ENCODE measurements around the gene PARVB. TPM values are rescaled to one million over a fixed set of nuclear protein-coding genes. Genes with fewer than 3 reads are reported as not detected.

The PARVB gene
- total RNA-seq, 1 donor from 2014 or later, result 79.9 TPM

DNA sequence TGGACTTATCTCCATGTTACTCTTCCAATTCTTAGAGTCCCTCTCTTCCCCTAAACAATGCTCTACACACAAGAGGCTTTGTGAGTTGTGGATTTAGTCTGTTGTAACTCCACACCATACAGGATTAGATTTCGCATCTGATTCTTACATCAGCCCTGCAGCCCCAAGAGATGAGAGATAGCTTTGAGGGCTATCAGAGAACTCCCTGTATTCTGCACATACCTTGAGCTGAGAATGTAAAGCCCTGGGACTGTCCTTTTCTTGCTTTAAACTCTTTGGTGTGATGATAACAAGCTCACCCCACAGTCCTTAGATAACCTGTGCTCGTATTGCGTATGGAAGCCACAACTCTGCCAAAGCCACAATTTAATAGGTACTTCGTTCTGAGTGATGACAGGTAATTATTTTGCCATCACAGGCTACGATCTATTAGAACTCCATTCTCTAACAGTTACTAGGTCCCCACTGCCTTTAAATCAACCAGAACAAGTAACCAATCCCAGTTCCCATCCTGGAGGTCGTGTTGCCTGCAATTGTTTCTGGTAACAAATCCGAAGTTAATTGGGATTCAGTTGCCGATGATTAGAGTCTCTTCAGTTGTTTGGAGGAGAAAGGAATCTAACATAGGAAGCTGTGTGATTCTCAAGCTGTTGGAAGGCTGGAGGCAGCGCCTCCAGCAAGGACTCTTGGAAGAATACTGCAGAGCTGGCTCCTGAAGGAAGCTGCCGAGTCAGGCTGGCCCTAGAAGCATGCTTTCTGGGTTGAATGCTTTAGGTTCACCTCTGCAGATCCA is 155.3 kb downstream of the PARVB start:
- no peak for DNase-seq (ENCODE audit: low read depth)
- TF ChIP-seq, protein P1, sequence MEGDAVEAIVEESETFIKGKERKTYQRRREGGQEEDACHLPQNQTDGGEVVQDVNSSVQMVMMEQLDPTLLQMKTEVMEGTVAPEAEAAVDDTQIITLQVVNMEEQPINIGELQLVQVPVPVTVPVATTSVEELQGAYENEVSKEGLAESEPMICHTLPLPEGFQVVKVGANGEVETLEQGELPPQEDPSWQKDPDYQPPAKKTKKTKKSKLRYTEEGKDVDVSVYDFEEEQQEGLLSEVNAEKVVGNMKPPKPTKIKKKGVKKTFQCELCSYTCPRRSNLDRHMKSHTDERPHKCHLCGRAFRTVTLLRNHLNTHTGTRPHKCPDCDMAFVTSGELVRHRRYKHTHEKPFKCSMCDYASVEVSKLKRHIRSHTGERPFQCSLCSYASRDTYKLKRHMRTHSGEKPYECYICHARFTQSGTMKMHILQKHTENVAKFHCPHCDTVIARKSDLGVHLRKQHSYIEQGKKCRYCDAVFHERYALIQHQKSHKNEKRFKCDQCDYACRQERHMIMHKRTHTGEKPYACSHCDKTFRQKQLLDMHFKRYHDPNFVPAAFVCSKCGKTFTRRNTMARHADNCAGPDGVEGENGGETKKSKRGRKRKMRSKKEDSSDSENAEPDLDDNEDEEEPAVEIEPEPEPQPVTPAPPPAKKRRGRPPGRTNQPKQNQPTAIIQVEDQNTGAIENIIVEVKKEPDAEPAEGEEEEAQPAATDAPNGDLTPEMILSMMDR (conservative IDR thresholded peaks at IDR 0.05; ENCODE audit: low read depth, low read length), result no peak
- H3K4me3 ChIP-seq (ENCODE audit: low read depth, low read length), result no peak overlapping the region

DNA sequence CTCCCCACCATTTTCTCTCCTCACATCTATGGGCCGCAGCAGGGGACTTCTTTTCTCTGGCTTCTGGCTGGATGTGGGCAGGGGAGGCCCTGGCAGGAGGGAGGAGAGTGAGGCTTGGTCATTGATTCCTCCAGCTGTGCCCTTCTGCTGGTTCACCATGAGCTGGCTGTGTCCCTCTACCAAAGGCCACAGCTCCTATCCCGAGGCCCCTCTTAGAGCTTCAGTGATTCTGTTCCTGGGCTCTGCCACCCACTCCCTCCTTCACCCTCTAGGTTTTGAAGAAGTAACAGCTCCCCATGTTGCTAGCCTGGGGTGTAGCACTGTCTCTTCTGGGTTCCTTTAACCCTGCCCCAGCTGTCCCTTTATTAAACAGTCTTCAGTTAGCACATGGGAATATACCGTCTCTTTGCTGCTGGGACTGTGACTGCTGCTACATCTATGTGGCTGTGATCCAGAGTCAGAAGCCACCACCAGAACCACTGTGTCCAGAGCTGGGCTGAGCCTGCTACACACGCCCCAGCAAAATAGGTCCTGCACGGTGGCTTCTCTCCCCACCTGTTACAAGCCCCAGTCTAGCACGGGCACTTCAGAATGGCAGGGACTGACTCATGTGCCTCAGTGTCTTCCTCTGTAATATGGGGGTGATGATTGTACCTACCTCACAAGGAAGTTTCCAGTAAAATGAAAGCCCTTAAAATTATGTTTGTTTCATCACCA is 156.0 kb downstream of the PARVB start:
- no peak overlapping the region for H3K4me3 ChIP-seq (ENCODE audit: low read depth, low read length)
- no peak for DNase-seq (ENCODE audit: low read depth)
- TF ChIP-seq, protein P1 (conservative IDR thresholded peaks at IDR 0.05; ENCODE audit: low read depth, low read length), result no peak

DNA sequence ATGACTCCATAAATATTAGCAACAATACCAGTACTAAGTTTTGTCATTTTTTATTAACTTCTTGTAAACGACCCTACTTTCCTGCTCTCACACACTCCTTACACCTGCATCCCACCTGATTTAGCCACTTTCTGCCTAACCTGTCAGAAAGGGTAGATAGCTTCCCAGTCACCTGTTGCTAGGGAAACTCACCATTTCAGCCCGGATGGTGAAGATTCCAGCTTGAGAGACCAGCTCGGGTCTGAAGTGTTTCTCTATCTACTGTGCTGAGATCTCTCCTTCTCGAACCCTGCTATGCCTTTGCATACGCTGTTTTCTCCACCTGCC is 156.6 kb downstream of the PARVB start, which contains the start of gene PARVG:
Gene PARVG (plus strand): TSS at position 220 of the 327 bp plus-strand sequence. CDS start 2,405 bp downstream, outside the sequence.
- DNase-seq (ENCODE audit: low read depth), result no peak
- no peak within 1 kb of the TSS for H3K4me3 ChIP-seq (ENCODE audit: low read depth, low read length)
- TF ChIP-seq, protein P1 (conservative IDR thresholded peaks at IDR 0.05; ENCODE audit: low read depth, low read length), result no peak

DNA sequence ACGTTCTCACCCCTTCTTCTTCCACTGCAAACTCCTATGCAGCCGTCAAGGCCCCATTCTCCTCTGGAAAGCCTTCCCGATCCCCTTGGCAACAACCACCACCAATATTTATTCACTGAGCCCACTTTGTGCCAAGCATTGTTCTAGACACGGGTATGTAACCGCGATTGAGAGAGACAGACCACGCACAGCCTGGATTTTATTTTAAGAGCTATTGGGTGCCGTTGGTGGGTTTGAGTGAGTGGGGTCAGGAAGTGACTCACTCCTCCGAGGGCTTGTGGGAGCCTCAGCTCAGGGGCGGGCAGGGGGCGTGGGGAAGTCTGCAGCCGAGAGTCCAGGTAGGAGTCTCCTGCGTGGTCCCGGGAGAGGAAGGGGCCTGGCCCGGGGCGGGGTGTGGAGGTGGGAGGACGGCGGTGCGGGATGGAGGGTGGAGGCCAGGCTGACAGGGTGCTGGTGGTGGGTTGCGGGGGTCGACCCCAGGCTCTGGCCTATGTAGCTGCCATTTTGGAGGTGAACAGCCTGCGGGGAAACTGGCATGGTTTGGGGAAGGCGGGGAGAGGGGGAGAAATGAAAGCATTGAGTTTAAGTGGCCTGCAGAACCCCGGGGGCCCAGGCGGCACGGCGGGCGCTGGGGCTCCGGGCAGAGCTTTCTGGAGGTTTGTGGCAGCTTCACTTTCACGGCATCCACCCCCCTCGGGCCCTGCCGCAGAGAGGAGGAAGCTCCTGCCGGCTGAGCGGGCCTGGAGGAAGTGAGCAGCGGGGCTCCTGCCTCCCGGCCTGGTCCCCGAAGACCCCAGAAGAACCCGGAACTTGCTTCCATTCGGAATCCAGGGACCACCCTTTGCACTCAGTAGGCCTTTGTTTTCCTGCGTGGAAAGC is 157.2 kb downstream of the PARVB start:
- H3K4me3 ChIP-seq (ENCODE audit: low read depth, low read length), result no peak overlapping the region
- no peak for DNase-seq (ENCODE audit: low read depth)
- TF ChIP-seq, protein P1 (conservative IDR thresholded peaks at IDR 0.05; ENCODE audit: low read depth, low read length), result no peak

DNA sequence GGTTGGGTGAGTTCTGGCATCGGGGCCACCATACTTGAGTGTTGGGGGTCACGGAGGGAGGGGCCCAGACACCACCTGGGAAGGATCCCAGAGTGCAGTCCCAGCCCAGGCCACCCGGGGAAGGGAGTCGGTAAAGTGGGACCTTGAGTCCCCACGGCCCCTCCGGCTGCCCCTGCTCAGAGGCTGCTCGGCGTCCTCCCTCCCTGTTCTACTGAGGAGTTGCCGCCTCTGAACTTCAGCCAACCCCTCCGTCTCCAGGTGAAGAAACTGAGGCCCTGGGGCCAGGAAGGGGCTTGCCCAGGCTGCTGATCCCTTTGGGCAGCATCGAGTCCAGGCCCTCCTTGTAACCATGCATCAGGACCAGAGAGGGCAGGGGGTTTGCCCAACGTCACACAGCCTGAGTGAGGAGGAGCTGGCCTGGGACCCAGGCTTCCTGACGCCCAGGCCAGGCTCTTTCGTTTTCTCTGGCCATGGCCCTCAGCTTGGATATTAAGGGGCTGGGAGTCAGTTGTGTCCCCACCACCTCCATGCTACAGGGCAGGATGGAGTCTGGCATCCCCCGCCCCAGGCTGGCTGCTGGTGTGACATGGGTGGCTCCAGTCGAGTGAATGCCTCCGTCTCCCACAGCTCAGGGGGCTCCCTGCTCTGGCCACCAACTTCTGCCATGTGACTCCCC is 157.9 kb downstream of the PARVB start:
- no peak for DNase-seq (ENCODE audit: low read depth)
- TF ChIP-seq, protein P1 (conservative IDR thresholded peaks at IDR 0.05; ENCODE audit: low read depth, low read length), result no peak
- no peak overlapping the region for H3K4me3 ChIP-seq (ENCODE audit: low read depth, low read length)

DNA sequence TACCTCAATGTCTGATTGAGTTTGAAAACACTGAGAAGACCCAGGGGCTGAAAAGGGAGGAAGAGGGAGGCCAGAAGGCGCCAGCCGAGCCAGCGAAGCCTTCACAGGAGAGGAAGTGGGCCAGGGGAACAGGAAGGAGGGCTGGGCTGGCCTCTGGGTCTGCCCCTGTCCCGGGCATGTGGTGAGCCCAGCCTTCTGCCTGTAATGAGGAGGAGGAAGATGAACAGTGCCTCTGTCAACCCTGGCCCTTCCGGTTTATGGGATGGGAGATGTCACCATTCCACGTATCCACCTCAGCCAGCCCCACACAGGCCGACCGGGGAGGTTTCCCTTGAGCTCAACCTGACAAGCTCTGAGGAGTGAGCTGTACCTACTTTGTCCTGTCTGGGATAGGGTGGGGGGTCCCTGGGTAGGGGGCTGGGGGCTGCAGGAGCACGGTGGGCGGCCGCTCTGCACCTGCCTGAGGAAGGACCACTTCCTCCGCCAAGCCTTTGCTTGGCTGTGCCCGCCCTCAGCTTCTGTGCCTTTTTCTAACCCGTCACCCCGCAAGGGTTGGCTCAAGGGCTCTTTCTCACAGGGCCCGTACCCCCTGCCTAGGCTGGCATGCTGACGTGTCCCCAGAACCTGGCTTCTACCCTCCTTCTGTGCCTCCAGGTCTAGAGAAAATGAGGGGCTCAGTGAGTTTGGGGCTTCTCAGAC is 158.6 kb downstream of the PARVB start:
- DNase-seq (ENCODE audit: low read depth), result no peak

More for the DNA sequence above, 158.6 kb downstream of the PARVB start:
- no peak overlapping the region for H3K4me3 ChIP-seq (ENCODE audit: low read depth, low read length)
- TF ChIP-seq, protein P1 (conservative IDR thresholded peaks at IDR 0.05; ENCODE audit: low read depth, low read length), result no peak

All from epithelial cell of proximal tubule (primary cell).